ENCODE results near the gene NACC2.

Gene NACC2

GRCh38 chr9:136115641-136116359 is 20.7 kb upstream of the NACC2 start:
- Histone ChIP-seq H3K36me3 (ENCODE audit: control insufficient read depth in 1 of 2, insufficient read depth in 2 of 2, low read length in 2 of 2) (peaks cover 0 to 24% of the 10 kb centered on the region in 2 donors), H3K27me3 (ENCODE audit: low read depth, low read length) (no peaks in the 10 kb centered on the region), H3K9me3 (ENCODE audit: control insufficient read depth in 1 of 2, low read length in 2 of 2) (no peaks in the 10 kb centered on the region), H3K4me1 (ENCODE audit: control insufficient read depth in 1 of 2, insufficient read depth in 2 of 2, low read length in 2 of 2) (peaks cover 6 to 26% of the 10 kb centered on the region in 2 donors), H3K4me3 (ENCODE audit: low read depth in 1 of 2, low read length in 2 of 2) (no peak overlapping the region), H3K27ac (ENCODE audit: low read length) (no peak overlapping the region)

GRCh38 chr9:136115206-136115605 is 20.1 kb upstream of the NACC2 start:
- peaks cover 6 to 31% of the 10 kb centered on the region in 2 donors for H3K4me1 ChIP-seq (ENCODE audit: control insufficient read depth in 1 of 2, insufficient read depth in 2 of 2, low read length in 2 of 2)
- no peak overlapping the region for H3K27ac ChIP-seq (ENCODE audit: low read length)
- H3K9me3 ChIP-seq (ENCODE audit: control insufficient read depth in 1 of 2, low read length in 2 of 2): no peaks in the 10 kb centered on the region
- peaks cover 0 to 24% of the 10 kb centered on the region in 2 donors for H3K36me3 ChIP-seq (ENCODE audit: control insufficient read depth in 1 of 2, insufficient read depth in 2 of 2, low read length in 2 of 2)
- H3K27me3 ChIP-seq (ENCODE audit: low read depth, low read length): no peaks in the 10 kb centered on the region
- no peak overlapping the region for H3K4me3 ChIP-seq (ENCODE audit: low read depth in 1 of 2, low read length in 2 of 2)

GRCh38 chr9:136114610-136115009 is 19.5 kb upstream of the NACC2 start:
- Histone ChIP-seq H3K27me3 (ENCODE audit: low read depth, low read length) (no peaks in the 10 kb centered on the region), H3K4me1 (ENCODE audit: control insufficient read depth in 1 of 2, insufficient read depth in 2 of 2, low read length in 2 of 2) (peaks cover under 1 to 31% of the 10 kb centered on the region in 2 donors), H3K9me3 (ENCODE audit: control insufficient read depth in 1 of 2, low read length in 2 of 2) (no peaks in the 10 kb centered on the region), H3K4me3 (ENCODE audit: low read depth in 1 of 2, low read length in 2 of 2) (no peak overlapping the region), H3K27ac (ENCODE audit: low read length) (no peak overlapping the region), H3K36me3 (ENCODE audit: control insufficient read depth in 1 of 2, insufficient read depth in 2 of 2, low read length in 2 of 2) (peaks cover 0 to 24% of the 10 kb centered on the region in 2 donors)

GRCh38 chr9:136112541-136112940 is 17.5 kb upstream of the NACC2 start:
- H3K36me3 ChIP-seq (ENCODE audit: control insufficient read depth in 1 of 2, insufficient read depth in 2 of 2, low read length in 2 of 2): peaks cover 0 to 24% of the 10 kb centered on the region in 2 donors
- H3K9me3 ChIP-seq (ENCODE audit: control insufficient read depth in 1 of 2, low read length in 2 of 2): no peaks in the 10 kb centered on the region
- H3K4me3 ChIP-seq (ENCODE audit: low read depth in 1 of 2, low read length in 2 of 2): no peak overlapping the region
- no peaks in the 10 kb centered on the region for H3K27me3 ChIP-seq (ENCODE audit: low read depth, low read length)
- no peak overlapping the region for H3K27ac ChIP-seq (ENCODE audit: low read length)
- peaks cover 0 to 34% of the 10 kb centered on the region in 2 donors for H3K4me1 ChIP-seq (ENCODE audit: control insufficient read depth in 1 of 2, insufficient read depth in 2 of 2, low read length in 2 of 2)

- peaks cover 0 to 28% of the 10 kb centered on the region in 2 donors for H3K4me1 ChIP-seq (ENCODE audit: control insufficient read depth in 1 of 2, insufficient read depth in 2 of 2, low read length in 2 of 2)
- H3K4me3 ChIP-seq (ENCODE audit: low read depth in 1 of 2, low read length in 2 of 2): no peak overlapping the region
- H3K36me3 ChIP-seq (ENCODE audit: control insufficient read depth in 1 of 2, insufficient read depth in 2 of 2, low read length in 2 of 2): peaks cover 0 to 24% of the 10 kb centered on the region in 2 donors
- H3K27ac ChIP-seq (ENCODE audit: low read length): no peak overlapping the region
- H3K9me3 ChIP-seq (ENCODE audit: control insufficient read depth in 1 of 2, low read length in 2 of 2): no peaks in the 10 kb centered on the region
- H3K27me3 ChIP-seq (ENCODE audit: low read depth, low read length): no peaks in the 10 kb centered on the region
Observed at GRCh38 chr9:136111910-136112309, 16.8 kb upstream of the NACC2 start.

GRCh38 chr9:136111190-136111589 is 16.1 kb upstream of the NACC2 start:
- H3K4me1 ChIP-seq (ENCODE audit: control insufficient read depth in 1 of 2, insufficient read depth in 2 of 2, low read length in 2 of 2): peaks cover 0 to 25% of the 10 kb centered on the region in 2 donors

GRCh38 chr9:136110082-136111061 is 15.3 kb upstream of the NACC2 start:
- H3K4me3 ChIP-seq (ENCODE audit: low read depth in 1 of 2, low read length in 2 of 2): peak overlapping the region; percentile 21 to 44
- no peaks in the 10 kb centered on the region for H3K9me3 ChIP-seq (ENCODE audit: control insufficient read depth in 1 of 2, low read length in 2 of 2)
- H3K36me3 ChIP-seq (ENCODE audit: control insufficient read depth in 1 of 2, insufficient read depth in 2 of 2, low read length in 2 of 2): peaks cover 0 to 11% of the 10 kb centered on the region in 2 donors
- no peaks in the 10 kb centered on the region for H3K27me3 ChIP-seq (ENCODE audit: low read depth, low read length)
- peaks cover 0 to 32% of the 10 kb centered on the region in 2 donors for H3K4me1 ChIP-seq (ENCODE audit: control insufficient read depth in 1 of 2, insufficient read depth in 2 of 2, low read length in 2 of 2)
- H3K27ac ChIP-seq (ENCODE audit: low read length): no peak overlapping the region

More at GRCh38 chr9:136111190-136111589, 16.1 kb upstream of the NACC2 start:
- Histone ChIP-seq H3K4me3 (ENCODE audit: low read depth in 1 of 2, low read length in 2 of 2) (no peak overlapping the region), H3K36me3 (ENCODE audit: control insufficient read depth in 1 of 2, insufficient read depth in 2 of 2, low read length in 2 of 2) (peaks cover 0 to 19% of the 10 kb centered on the region in 2 donors), H3K27ac (ENCODE audit: low read length) (no peak overlapping the region), H3K27me3 (ENCODE audit: low read depth, low read length) (no peaks in the 10 kb centered on the region), H3K9me3 (ENCODE audit: control insufficient read depth in 1 of 2, low read length in 2 of 2) (no peaks in the 10 kb centered on the region)

GRCh38 chr9:136109351-136110081 is 14.4 kb upstream of the NACC2 start:
- H3K36me3 ChIP-seq (ENCODE audit: control insufficient read depth in 1 of 2, insufficient read depth in 2 of 2, low read length in 2 of 2): peaks cover 0 to 4% of the 10 kb centered on the region in 2 donors
- no peaks in the 10 kb centered on the region for H3K9me3 ChIP-seq (ENCODE audit: control insufficient read depth in 1 of 2, low read length in 2 of 2)
- no peaks in the 10 kb centered on the region for H3K27me3 ChIP-seq (ENCODE audit: low read depth, low read length)
- H3K4me3 ChIP-seq (ENCODE audit: low read depth in 1 of 2, low read length in 2 of 2): peak overlapping the region; percentile 21 to 44
- peaks cover 0 to 40% of the 10 kb centered on the region in 2 donors for H3K4me1 ChIP-seq (ENCODE audit: control insufficient read depth in 1 of 2, insufficient read depth in 2 of 2, low read length in 2 of 2)
- H3K27ac ChIP-seq (ENCODE audit: low read length): no peak overlapping the region

GRCh38 chr9:136108648-136109266 is 13.7 kb upstream of the NACC2 start:
- Histone ChIP-seq H3K27me3 (ENCODE audit: low read depth, low read length) (no peaks in the 10 kb centered on the region), H3K27ac (ENCODE audit: low read length) (no peak overlapping the region), H3K9me3 (ENCODE audit: control insufficient read depth in 1 of 2, low read length in 2 of 2) (no peaks in the 10 kb centered on the region), H3K4me1 (ENCODE audit: control insufficient read depth in 1 of 2, insufficient read depth in 2 of 2, low read length in 2 of 2) (peaks cover 0 to 42% of the 10 kb centered on the region in 2 donors), H3K36me3 (ENCODE audit: control insufficient read depth in 1 of 2, insufficient read depth in 2 of 2, low read length in 2 of 2) (no peaks in the 10 kb centered on the region), H3K4me3 (ENCODE audit: low read depth in 1 of 2, low read length in 2 of 2) (peak overlapping the region in 1 of 2 donors; percentile 44)

- Histone ChIP-seq H3K4me3 (ENCODE audit: low read depth in 1 of 2, low read length in 2 of 2) (no peak overlapping the region), H3K36me3 (ENCODE audit: control insufficient read depth in 1 of 2, insufficient read depth in 2 of 2, low read length in 2 of 2) (no peaks in the 10 kb centered on the region), H3K27me3 (ENCODE audit: low read depth, low read length) (no peaks in the 10 kb centered on the region), H3K9me3 (ENCODE audit: control insufficient read depth in 1 of 2, low read length in 2 of 2) (no peaks in the 10 kb centered on the region), H3K27ac (ENCODE audit: low read length) (no peak overlapping the region), H3K4me1 (ENCODE audit: control insufficient read depth in 1 of 2, insufficient read depth in 2 of 2, low read length in 2 of 2) (peaks cover 0 to 48% of the 10 kb centered on the region in 2 donors)
Observed at GRCh38 chr9:136107953-136108647, 13.0 kb upstream of the NACC2 start.

All from muscle layer of duodenum (tissue), 2 donors.